Astrocyte of the hippocampus (primary cell): ENCODE data around the gene LRIT3.
A peak's percentile ranks its signal among the peaks of the same experiment; 100 is the strongest.

Source experiments
- DNase-seq: peaks from one replicate; pipeline ENCODE4 v3.0.0; 2011; ENCODE audit warnings: low read depth, low spot score

LRIT3 gene

GRCh38 chr4:109910256-109910655 is 62.3 kb downstream of the LRIT3 start:
- no peak for DNase-seq

GRCh38 chr4:109912706-109913595 is 65.0 kb downstream of the LRIT3 start, which contains the start of gene EGF:
TSS of gene EGF (plus strand) at chr4:109912883. CDS start at chr4:109913336, 453 bp downstream.
- peak; percentile 82 for DNase-seq

- DNase-seq, result no peak
Measured at GRCh38 chr4:109913596-109914241, 65.8 kb downstream of the LRIT3 start.

- no peak for DNase-seq
Measured at GRCh38 chr4:109914322-109914721, 66.4 kb downstream of the LRIT3 start.

GRCh38 chr4:109915385-109916026 is 67.6 kb downstream of the LRIT3 start:
- no peak for DNase-seq

GRCh38 chr4:109916027-109916409 is 68.1 kb downstream of the LRIT3 start:
- no peak for DNase-seq

- DNase-seq, result peak; percentile 95
Measured at GRCh38 chr4:109921384-109921808, 73.5 kb downstream of the LRIT3 start.
